Tibial nerve (tissue), 3 donors: ENCODE data around the gene CYTH4.

Experiments used
- POLR2A ChIP-seq, 2 donors: fragments of 450-650 bp; IDR thresholded peaks; one replicate each; pipeline ENCODE4 v1.6.1; 2017; ENCODE audit warnings: antibody characterized with exemption in 2 of 2, mild to moderate bottlenecking in 2 of 2, moderate library complexity in 2 of 2
- TF ChIP-seq, protein P1 (sequence below), 5 experiments: fragments of 200-600 bp in 3 of 5; fragments of 450-650 bp in 2 of 5; sonication (generic) in 3 of 5; IDR thresholded peaks; one replicate each; pipeline ENCODE4 v1.5.1; 2016 to 2019; ENCODE audit warnings: antibody characterized with exemption in 5 of 5, mild to moderate bottlenecking in 3 of 5, moderate library complexity in 2 of 5

- TF ChIP-seq, protein P1, sequence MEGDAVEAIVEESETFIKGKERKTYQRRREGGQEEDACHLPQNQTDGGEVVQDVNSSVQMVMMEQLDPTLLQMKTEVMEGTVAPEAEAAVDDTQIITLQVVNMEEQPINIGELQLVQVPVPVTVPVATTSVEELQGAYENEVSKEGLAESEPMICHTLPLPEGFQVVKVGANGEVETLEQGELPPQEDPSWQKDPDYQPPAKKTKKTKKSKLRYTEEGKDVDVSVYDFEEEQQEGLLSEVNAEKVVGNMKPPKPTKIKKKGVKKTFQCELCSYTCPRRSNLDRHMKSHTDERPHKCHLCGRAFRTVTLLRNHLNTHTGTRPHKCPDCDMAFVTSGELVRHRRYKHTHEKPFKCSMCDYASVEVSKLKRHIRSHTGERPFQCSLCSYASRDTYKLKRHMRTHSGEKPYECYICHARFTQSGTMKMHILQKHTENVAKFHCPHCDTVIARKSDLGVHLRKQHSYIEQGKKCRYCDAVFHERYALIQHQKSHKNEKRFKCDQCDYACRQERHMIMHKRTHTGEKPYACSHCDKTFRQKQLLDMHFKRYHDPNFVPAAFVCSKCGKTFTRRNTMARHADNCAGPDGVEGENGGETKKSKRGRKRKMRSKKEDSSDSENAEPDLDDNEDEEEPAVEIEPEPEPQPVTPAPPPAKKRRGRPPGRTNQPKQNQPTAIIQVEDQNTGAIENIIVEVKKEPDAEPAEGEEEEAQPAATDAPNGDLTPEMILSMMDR (IDR thresholded peaks at IDR 0.05): no peak
- no peak for TF ChIP-seq POLR2A (IDR thresholded peaks at IDR 0.05)
These were observed 8.4 kb downstream of the CYTH4 start for GRCh38 chr22:37290737-37291136.
